Aorta (tissue), 5 donors: ENCODE measurements around the gene SMG5. TPM values are rescaled to one million over a fixed set of nuclear protein-coding genes. Genes with fewer than 3 reads are reported as not detected.
A peak's percentile ranks its signal among the peaks of the same experiment; 100 is the strongest.

Experiments used
- ATAC-seq: fragments of 200-7000 bp; cut with Tn5 transposase; one replicate; pipeline ENCODE4 v1.9.1; 2022; ENCODE audit warnings: moderate library complexity; ENCODE audit not compliant: low FRiP score
- DNase-seq, 2 donors: peaks; one replicate each; pipeline ENCODE4 v3.0.0-alpha.2; 2020
- H3K27ac ChIP-seq, 2 donors: one replicate each; pipeline ENCODE4 v1.5.1; 2013; ENCODE audit warnings: low read length in 2 of 2, mild to moderate bottlenecking in 2 of 2, moderate library complexity in 2 of 2, control low read depth in 1 of 2, inconsistent platforms in 1 of 2, low read depth in 1 of 2
- H3K27me3 ChIP-seq, 2 donors: one replicate each; pipeline ENCODE4 v1.6.1; 2013; ENCODE audit warnings: control low read depth in 1 of 2, low read length in 1 of 2, mild to moderate bottlenecking in 1 of 2, moderate library complexity in 1 of 2; ENCODE audit not compliant: insufficient read depth in 2 of 2, control insufficient read depth in 1 of 2
- H3K36me3 ChIP-seq, 2 donors: one replicate each; pipeline ENCODE4 v1.6.1; 2013; ENCODE audit warnings: control low read depth in 1 of 2, low read length in 1 of 2, mild to moderate bottlenecking in 1 of 2; ENCODE audit not compliant: insufficient read depth in 2 of 2, control insufficient read depth in 1 of 2
- H3K4me1 ChIP-seq, 2 donors: one replicate each; pipeline ENCODE4 v1.6.1; 2013; ENCODE audit warnings: low read length in 2 of 2, control low read depth in 1 of 2, mild to moderate bottlenecking in 1 of 2, moderate library complexity in 1 of 2; ENCODE audit not compliant: insufficient read depth in 2 of 2, control insufficient read depth in 1 of 2
- H3K4me3 ChIP-seq, 2 donors: one replicate each; pipeline ENCODE4 v1.5.1; 2013; ENCODE audit warnings: low read length in 2 of 2, control low read depth in 1 of 2, mild to moderate bottlenecking in 1 of 2
- H3K9me3 ChIP-seq: one replicate; pipeline ENCODE4 v1.6.1; 2013; ENCODE audit warnings: mild to moderate bottlenecking, low read length; ENCODE audit not compliant: control insufficient read depth
- WGBS, 2 donors: extraction: QIAGEN DNeasy Blood & Tissue Kit; methylation state at CpG; one replicate each; pipeline ENCODE4 v1.1.7; 2013; 5-methylcytosine and 5-hydroxymethylcytosine counted together
- intact Hi-C, 2 donors: fragments of 100-400 bp; cut with DNase I; formaldehyde crosslinking; loops; one replicate each; pipeline versions ENCODE4 v1.14.2 to v1.15.0; 2022
- polyA plus RNA-seq, 2 donors: library from polyadenylated mRNA; stranded (reverse); fragments of 200-250 nt; gene quantifications; one replicate each; pipeline ENCODE4 v1.2.3, GENCODE V29; 2013
- total RNA-seq, 2 donors: library from RNA; stranded (reverse); fragmentation: NEBNext Ultra II Directional; extraction: Animal tissue kit (Norgen Biotek cat#: 25700); gene quantifications; one replicate each; pipeline ENCODE4 v1.2.1, GENCODE V29; 2021
- donor health status: healthy with polysubstance abuse.
- donor health status: Bipolar disorder and iron deficiency.
- donor health status: DM: no; HTN: no; CAD: no.
- donor health status: DM: no; HTN: no; CAD: no.
- donor health status: DM: yes; HTN: yes; CAD: no.

The SMG5 gene
- total and polyA plus RNA-seq, 4 donors, result 21.9 to 58.6 (median 40.9) TPM

GRCh38 chr1:156303241-156303640, 20.6 kb upstream of the SMG5 start:
- H3K4me1 ChIP-seq, result no peaks in the 10 kb centered on the region
- ATAC-seq (no peak), DNase-seq (no peak)
- intact Hi-C loops, result no loop called here
- H3K36me3 ChIP-seq, result no peaks in the 10 kb centered on the region
- H3K27me3 ChIP-seq, result no peaks in the 10 kb centered on the region
- WGBS, 2 donors, result 92 to 94% methylated on average over 2 to 4 of the region's 4 CpGs
- no peak overlapping the region for H3K27ac ChIP-seq
- H3K4me3 ChIP-seq, result no peak overlapping the region
- no peaks in the 10 kb centered on the region for H3K9me3 ChIP-seq

- DNase-seq (peak in 1 of 2 donors; percentile 67), ATAC-seq (no peak)
- Histone ChIP-seq H3K36me3 (no peaks in the 10 kb centered on the region), H3K9me3 (no peaks in the 10 kb centered on the region), H3K27me3 (no peaks in the 10 kb centered on the region), H3K27ac (no peak within 1 kb of the TSS), H3K4me3 (no peak within 1 kb of the TSS), H3K4me1 (no peaks in the 10 kb centered on the region)
- 89% methylated on average over 19 of the region's 19 CpGs for WGBS, 2 donors
- intact Hi-C loops, result no loop called here
Measured at GRCh38 chr1:156298852-156299357, 16.3 kb upstream of the SMG5 start, which contains the start of gene VHLL. TSS of gene VHLL (minus strand) at chr1:156299307. CDS start at chr1:156299189, 118 bp downstream.

DNA sequence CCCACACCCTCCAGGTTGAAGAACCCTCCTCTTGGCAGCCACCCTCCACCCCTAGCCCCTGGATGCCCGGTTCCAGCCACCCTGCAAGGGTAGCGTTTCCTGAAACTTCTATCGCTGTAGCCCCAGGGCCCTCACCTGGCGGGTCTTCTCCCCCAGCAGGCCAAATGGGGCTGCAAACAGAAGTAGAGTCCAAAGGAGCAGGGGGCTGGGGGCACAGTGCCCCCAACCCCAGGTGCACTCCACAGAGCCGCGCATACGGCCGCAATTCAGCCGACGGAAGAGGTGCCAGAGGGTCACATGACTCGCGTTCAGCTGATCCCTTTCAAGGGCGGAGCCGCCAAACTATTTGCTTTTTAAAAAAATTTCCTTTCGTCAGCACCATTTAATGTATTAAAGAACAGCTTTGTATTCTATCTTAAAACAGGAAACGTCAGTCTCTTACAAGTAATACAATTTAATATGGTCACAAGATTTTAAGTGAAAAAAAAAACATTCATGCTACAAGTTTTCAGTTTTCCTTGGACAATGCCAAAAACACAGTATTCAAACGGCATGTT, 12.8 kb upstream of the SMG5 start, which contains the start of gene GLMP:
Gene GLMP, minus strand, starts transcription at position 289 of the 557 bp plus-strand sequence. Its CDS starts 34 bp downstream, at position 255.
- H3K36me3 ChIP-seq, result no peaks in the 10 kb centered on the region
- ATAC-seq (peak; percentile 4), DNase-seq (peak; percentile 85 to 89)
- 0 to 1% methylated on average over 17 of the region's 17 CpGs for WGBS, 2 donors
- intact Hi-C loops, result no loop called here
- H3K27ac ChIP-seq, result peak within 1 kb of the TSS in 1 of 2 donors; percentile 42
- H3K4me3 ChIP-seq, result peak within 1 kb of the TSS; percentile 50 to 76
- no peaks in the 10 kb centered on the region for H3K4me1 ChIP-seq
- no peaks in the 10 kb centered on the region for H3K9me3 ChIP-seq
- H3K27me3 ChIP-seq, result no peaks in the 10 kb centered on the region

DNA sequence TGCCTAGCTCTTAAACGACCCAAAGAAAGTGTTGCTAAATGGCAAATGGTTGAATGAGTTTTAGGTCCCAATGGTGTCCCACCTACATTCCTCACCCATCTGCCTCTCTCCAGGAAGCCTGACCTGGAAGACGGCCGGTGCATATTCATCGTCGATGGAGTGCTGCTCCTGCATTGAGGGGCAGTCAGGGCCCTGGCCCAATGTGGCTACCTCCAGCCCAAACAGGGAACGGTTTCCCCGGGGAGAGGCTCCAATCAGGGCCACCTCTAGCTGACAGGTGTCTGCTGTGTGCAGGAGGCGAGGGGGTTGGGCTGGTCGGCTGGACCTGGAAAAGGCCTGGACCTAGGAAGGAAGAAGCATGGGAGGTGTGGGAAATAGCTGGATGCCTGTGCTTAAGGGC, 11.3 kb upstream of the SMG5 start:
- no peaks in the 10 kb centered on the region for H3K27me3 ChIP-seq
- H3K36me3 ChIP-seq, result no peaks in the 10 kb centered on the region
- H3K27ac ChIP-seq, result no peak overlapping the region
- H3K4me1 ChIP-seq, result no peaks in the 10 kb centered on the region
- no peaks in the 10 kb centered on the region for H3K9me3 ChIP-seq
- intact Hi-C loops, result no loop called here
- H3K4me3 ChIP-seq, result no peak overlapping the region
- DNase-seq (no peak), ATAC-seq (no peak)
- WGBS, 2 donors, result 87 to 91% methylated on average over 9 of the region's 9 CpGs

DNA sequence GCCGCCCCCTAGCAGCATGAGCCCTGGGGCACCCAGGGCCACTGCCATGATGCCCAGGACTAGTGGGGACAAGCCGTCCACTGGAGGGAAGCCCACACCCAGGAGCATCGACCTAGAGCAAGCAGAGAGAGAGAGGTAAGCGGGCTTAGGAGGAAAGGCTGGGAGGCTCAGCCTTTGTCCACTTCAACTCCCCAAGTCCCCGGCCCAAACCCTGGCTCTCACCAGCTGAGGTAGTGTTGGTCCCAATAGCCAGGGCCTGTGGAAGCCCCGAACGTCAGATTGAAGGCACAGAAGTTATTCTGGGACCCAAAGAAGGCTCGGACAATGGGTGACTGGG, 10.4 kb upstream of the SMG5 start:
- Histone ChIP-seq H3K36me3 (no peaks in the 10 kb centered on the region), H3K27ac (no peak overlapping the region), H3K4me1 (no peaks in the 10 kb centered on the region), H3K27me3 (no peaks in the 10 kb centered on the region), H3K4me3 (no peak overlapping the region), H3K9me3 (no peaks in the 10 kb centered on the region)
- intact Hi-C loops, result no loop called here
- WGBS, 2 donors, result 89 to 91% methylated on average over 8 of the region's 8 CpGs
- DNase-seq (peak in 1 of 2 donors; percentile 53), ATAC-seq (no peak)

GRCh38 chr1:156291226-156292061, 8.8 kb upstream of the SMG5 start:
- Histone ChIP-seq H3K27ac (peak overlapping the region; percentile 33 to 77), H3K27me3 (no peaks in the 10 kb centered on the region), H3K36me3 (no peaks in the 10 kb centered on the region), H3K4me1 (no peaks in the 10 kb centered on the region), H3K4me3 (peak overlapping the region; percentile 33 to 70), H3K9me3 (no peaks in the 10 kb centered on the region)
- peak; percentile 95 for ATAC-seq
- intact Hi-C loops, result no loop called here
- 3% methylated on average over 37 of the region's 37 CpGs for WGBS, 2 donors
- DNase-seq, result peak; percentile 95 to 98

DNA sequence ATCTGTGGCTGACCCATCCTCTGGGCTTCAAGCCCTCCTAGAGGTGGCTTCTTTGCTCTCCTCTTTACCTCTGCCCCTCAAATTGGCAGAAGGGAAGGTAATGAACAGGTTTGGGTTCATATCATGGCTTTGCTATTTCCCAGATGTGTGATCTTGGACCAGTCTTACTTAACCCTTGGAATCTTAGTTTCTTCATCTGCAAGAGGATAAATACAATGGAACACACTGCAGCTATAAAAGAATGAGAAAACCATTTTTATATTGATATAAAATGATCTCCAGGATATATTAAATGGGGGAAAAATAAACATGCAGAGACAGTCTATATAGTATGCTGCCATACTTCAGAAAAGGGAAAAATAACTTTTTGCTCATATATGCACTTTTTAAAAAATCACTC, 7.2 kb upstream of the SMG5 start:
- Histone ChIP-seq H3K9me3 (no peaks in the 10 kb centered on the region), H3K4me3 (no peak overlapping the region), H3K27me3 (no peaks in the 10 kb centered on the region), H3K27ac (no peak overlapping the region), H3K36me3 (no peaks in the 10 kb centered on the region), H3K4me1 (no peaks in the 10 kb centered on the region)
- intact Hi-C loops, result no loop called here
- no peak for ATAC-seq
- no peak for DNase-seq

DNA sequence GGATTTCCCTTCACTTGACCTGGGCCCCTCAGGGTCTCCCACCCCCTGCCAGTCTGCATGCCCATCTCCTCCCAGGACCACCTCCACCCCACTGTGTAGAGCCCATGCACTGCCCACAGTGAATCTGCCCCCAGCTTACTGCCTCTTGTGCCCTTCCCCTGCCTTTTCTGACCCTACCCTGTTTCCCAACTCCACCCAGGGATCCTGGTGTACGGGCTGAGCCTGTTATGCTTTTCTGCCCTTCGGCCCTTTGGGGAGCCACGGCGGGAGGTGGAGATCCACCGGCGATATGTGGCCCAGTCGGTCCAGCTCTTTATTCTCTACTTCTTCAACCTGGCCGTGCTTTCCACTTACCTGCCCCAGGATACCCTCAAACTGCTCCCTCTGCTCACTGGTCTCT, 3.4 kb upstream of the SMG5 start:
- Histone ChIP-seq H3K36me3 (no peaks in the 10 kb centered on the region), H3K4me1 (peaks cover 0 to 8% of the 10 kb centered on the region in 2 donors), H3K27ac (no peak overlapping the region), H3K4me3 (no peak overlapping the region), H3K9me3 (no peaks in the 10 kb centered on the region), H3K27me3 (no peaks in the 10 kb centered on the region)
- DNase-seq (peak; percentile 18 to 36), ATAC-seq (no peak)
- 92 to 95% methylated on average over 8 of the region's 8 CpGs for WGBS, 2 donors
- intact Hi-C loops, result no loop called here

GRCh38 chr1:156285437-156285836, 2.8 kb upstream of the SMG5 start:
- 87 to 93% methylated on average over 21 of the region's 21 CpGs for WGBS, 2 donors
- intact Hi-C loops, result no loop called here
- no peaks in the 10 kb centered on the region for H3K27me3 ChIP-seq
- no peak overlapping the region for H3K27ac ChIP-seq
- H3K9me3 ChIP-seq, result no peaks in the 10 kb centered on the region
- DNase-seq (no peak), ATAC-seq (no peak)
- H3K36me3 ChIP-seq, result no peaks in the 10 kb centered on the region
- H3K4me1 ChIP-seq, result peaks cover 0 to 8% of the 10 kb centered on the region in 2 donors
- no peak overlapping the region for H3K4me3 ChIP-seq
